OCI-M1 (cell line): ENCODE data around the gene NECAP2.
A peak's percentile ranks its signal among the peaks of the same experiment; 100 is the strongest.
"Not testable (repeated sequence)": the region's sequence is repeated elsewhere in the genome, so short reads cannot be mapped to it uniquely, and the experiment has no call there.

Source experiments
- DNase-seq: peaks from one replicate; lab custom pipeline; 2025; lab: John Stamatoyannopoulos, UW

NECAP2 gene

GRCh38 chr1:16461681-16462080, 21.2 kb downstream of the NECAP2 start:
- DNase-seq = no peak

DNA sequence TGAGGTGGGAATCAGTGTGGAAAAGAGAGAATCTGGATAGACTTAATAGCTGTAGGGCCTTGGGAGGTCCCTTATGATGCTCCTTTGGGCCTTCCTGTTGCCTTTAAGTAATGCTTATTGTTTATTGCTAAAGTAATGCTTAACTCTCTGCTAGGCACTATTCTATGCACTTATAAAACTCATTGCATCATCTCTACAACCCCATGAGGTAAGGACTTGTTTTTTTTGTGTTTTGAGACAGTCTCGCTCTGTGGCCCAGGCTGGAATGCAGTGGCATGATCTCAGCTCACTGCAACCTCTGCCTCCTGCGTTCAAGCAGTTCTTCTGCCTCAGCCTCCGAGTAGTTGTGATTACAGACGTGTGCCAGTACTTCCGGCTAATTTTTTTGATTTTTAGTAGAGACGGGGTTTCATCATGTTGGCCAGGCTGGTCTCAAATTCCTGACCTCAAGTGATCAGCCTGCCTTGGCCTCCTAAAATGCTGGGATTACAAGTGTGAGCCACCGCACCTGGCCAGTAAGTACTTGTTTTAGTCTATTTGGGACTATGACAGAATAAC, 22.3 kb downstream of the NECAP2 start:
- DNase-seq = no peak

DNA sequence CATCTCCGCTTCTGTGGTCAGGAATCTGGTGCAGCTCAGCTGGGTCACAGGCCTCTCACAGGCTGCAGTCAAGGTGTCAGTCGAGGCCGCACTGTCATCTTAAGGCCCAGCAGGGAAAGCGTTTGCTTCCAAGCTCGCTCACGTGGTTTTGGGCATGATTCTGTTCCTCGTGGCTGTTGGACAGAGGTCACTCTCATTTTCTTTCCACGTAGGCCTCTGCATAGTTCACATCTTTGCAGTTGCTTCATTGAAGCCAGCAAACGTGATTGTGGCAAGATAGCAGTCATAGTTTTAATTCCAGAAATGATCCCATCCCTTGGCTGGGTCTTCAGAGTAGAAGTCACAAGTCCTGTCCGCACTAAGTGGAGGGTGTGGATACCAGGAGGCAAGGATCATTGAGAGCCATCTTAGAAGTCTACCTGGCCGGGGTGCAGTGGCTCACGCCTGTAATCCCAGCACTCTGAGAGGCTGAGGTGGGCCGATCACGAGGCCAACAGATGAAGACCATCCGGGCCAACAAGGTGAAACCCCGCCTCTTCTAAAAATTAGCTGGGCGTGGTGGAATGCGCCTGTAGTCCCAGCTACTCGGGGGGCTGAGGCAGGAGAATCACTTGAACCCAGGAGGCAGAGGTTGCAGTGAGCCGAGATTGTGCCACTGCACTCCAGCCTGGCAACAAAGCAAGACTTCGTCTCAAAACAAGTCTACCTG, 24.5 kb downstream of the NECAP2 start:
- no peak for DNase-seq

- no peak for DNase-seq
Measured at GRCh38 chr1:16468558-16468957, 28.0 kb downstream of the NECAP2 start.

DNA sequence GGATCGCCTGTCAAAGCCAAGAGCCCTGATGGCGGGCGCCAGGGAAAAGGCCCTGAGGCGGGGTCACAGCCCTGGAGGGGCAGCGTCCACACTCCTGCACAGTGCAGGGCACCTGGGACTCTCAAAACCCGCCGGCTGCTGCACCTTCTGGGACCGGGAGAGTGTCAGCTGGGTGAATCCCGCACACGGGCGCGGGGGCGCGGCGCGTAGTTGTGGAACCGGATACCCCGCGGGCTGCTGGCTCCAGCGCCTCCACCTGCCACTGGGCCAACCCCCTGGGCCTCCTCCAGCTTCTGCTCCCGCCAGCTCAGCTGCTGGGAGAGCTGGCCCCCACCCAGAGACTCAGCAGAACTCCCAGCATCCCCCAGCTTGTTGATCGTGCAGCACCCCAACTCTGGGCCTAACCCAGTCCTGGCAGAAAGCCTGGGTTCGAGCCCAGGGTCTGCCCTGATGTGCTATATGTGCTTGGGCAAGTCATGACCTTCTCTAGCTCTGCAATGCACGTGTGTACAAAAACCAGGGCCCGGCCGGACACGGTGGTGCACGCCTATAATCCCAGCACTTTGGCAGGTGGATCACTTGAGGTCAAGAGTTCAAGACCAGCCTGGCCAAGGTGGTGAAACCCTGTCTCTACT, 33.8 kb downstream of the NECAP2 start:
- DNase-seq = no peak

GRCh38 chr1:16474891-16475290, 34.4 kb downstream of the NECAP2 start:
- peak; percentile 7 for DNase-seq

- not testable (repeated sequence) for DNase-seq
Measured at GRCh38 chr1:16475771-16476770, 35.5 kb downstream of the NECAP2 start.

- DNase-seq = no peak
Measured at GRCh38 chr1:16478091-16478490, 37.6 kb downstream of the NECAP2 start.

DNA sequence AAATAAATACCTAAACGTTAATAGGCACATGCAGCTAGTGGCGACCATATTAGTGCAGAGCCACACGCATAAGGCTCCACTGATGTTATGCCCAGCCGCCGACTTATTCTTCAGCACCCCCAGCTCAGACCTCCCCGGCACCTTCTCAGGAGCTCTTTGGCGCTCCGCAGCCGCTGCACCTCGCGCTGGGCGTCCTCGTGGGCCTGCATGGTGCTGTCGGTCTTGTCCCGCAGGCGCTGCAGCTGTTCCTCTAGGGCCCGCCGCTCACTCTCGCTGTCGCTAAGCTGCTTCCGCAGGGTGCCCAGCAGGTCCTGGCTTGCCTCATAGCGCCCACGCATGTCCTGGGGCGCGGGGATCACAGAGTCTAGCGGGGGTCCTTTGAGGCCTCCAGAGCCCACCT, 42.6 kb downstream of the NECAP2 start:
- not testable (repeated sequence) for DNase-seq

DNA sequence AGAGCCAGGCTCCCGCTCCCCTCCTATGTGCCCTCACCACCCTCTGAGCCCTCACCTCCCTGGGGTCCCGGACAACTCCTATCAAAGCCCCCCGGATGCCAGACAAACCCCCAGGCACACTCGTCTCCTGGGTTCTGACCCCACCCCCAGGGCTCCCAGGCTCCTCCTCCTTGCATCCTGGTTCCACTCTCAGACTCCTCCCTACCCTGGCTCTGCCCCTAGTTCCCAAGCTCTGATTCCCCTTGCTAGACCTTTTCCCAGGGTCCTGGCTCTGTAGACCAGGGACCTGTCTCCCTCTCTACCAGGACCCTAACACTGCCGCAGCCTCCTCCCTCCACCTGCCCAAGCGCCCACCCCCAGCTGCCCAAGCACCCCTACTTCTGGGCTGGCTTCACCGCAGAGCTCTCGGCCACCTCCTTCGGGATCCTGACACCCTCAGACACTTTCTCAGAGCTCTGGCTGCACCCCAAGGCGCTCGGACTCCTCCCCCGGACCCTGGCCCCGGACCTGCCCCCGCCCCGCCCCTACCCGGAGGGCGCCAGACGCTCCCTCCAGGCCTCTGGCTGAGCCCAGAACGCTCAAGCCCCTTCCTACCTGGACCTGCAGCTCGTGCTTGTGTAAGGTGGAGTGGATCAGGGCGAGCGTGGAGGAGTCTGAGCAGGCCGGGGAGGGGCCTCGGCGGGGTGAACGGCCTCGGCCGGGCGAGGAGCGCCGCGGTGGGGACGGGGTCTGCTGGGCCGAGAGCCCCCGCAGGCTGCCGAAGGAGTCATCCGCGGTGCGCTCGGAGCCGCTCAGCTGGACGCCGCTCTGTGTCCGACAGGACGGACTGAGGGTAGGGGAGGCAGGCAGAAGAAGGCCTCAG, 43.3 kb downstream of the NECAP2 start:
- DNase-seq = not testable (repeated sequence)

DNA sequence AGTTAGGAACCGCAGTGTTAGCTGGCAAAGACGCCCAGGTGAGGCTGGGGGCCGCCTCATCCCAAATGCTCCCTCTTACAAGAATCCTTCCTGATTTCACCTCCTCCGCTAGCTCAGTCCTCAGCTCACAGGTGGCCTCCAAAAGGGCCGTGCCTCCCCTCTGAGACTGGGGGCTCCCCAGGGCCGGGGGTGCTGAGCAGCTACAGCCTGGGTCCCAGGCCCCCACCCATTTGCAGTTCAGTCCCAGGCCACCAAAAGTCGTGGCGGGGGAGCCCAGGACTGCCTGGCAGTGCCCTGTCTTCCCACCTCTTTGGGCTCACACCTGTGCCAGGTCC, 43.9 kb downstream of the NECAP2 start:
- DNase-seq = no peak

GRCh38 chr1:16484931-16485330, 44.4 kb downstream of the NECAP2 start:
- no peak for DNase-seq

DNA sequence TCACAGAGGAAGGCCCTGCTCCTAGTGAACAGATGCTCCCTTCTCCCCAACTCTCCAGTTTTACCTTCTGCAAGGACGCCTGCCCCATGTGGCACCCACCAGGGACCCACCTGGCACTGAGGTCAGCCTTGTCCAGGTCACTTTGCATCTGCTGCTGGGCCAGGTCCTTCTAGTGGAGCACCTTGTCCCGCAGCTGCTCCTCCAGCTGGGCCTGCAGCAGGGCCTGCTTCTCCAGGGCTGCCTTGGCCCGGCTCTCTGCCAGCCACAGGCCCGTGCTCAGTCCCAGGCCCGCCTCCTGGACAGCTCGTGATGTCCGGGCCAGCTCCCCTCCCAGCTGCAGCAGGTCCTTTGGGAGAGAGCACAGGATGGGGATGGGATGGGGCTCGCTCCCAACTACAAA, 45.8 kb downstream of the NECAP2 start:
- not testable (repeated sequence) for DNase-seq

DNA sequence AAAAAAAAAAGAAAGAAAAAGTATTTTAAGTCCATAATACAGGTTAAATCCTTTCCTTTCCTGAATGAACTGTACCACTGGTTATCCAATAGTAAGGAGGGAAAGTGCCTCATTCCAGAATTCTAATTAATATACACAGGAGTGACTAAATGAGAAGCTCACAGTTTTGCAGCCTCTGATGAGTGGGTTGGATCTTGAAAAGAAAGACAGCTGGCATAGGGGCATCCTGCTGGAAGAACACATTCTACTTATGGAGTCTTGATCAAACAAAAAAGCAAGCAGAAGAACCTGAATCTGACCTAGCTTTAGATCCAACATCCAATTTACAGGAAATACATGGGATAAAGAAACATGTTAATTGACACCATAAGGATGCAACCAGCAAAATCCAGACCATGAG, 46.5 kb downstream of the NECAP2 start:
- not testable (repeated sequence) for DNase-seq

DNA sequence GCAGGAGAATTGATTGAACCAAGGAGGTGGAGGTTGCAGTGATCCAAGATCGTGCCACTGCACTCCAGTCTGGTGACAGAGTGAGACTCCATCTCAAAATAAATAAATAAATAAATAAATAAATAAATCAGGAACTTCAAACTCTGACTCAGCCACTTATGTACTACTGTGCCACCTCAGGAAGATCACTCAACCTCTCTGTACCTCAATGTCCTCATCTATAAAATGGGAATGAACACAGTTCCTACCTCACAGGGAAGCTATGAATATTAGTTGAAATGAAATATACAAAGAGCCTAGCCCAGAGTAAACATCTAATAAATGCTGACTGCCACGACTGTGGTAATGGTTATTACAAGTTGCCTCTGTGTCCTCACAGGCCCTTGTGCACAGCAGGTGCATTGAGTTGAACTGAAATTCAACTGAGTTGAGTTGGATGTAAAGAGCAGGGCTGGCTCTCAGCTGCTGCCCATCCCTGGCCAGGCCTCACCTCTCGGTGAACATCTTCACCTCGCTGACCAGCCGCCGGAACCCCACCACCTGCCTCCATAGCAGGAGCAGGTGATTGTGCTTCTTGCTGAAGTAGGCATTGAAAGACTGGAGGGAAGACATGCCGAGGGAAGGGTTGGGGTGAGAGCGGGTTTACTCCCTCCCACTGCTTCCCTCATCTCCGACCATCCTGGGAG, 48.8 kb downstream of the NECAP2 start:
- not testable (repeated sequence) for DNase-seq

- no peak for DNase-seq
Measured at GRCh38 chr1:16491056-16491675, 50.6 kb downstream of the NECAP2 start.

DNA sequence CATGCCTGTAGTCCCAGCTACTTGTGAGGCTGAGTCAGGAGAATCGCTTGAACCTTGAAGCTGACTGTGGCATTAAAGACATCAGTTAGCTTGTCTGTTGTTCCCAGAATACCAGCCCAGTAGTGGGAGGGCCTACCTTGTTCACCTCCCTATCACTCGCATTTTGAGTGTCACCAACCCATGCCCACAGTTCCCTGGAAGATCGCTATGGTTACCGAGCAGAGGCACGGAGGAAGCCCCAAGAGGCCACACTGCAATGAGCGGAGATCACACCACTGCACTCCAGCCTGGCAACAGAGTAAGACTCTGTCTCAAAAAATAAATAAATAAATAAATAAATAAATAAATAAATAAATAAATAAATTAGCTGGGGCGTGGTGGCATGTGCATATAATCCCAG, 52.4 kb downstream of the NECAP2 start:
- not testable (repeated sequence) for DNase-seq

DNA sequence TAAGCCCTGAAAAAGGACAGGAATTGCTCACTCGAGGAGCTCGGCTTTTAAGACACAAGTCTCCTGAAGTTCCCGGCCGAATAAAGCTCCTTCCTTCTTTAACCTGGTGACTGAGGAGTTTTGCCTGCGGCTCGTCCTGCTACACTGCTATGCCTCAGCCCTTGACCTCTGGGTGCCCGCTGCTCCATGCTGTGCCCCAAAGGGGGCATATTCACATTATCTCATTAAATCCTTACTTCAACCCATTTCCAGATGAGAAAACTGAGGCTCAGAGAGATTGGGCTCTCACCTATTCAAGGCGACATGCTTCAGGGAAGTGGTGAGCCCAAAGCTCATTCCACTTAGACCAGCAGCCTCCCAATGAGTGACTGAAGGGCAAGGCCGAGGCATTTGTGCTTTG, 53.2 kb downstream of the NECAP2 start:
- DNase-seq = not testable (repeated sequence)

GRCh38 chr1:16497474-16497904, 57.0 kb downstream of the NECAP2 start:
- peak; percentile 7 for DNase-seq

DNA sequence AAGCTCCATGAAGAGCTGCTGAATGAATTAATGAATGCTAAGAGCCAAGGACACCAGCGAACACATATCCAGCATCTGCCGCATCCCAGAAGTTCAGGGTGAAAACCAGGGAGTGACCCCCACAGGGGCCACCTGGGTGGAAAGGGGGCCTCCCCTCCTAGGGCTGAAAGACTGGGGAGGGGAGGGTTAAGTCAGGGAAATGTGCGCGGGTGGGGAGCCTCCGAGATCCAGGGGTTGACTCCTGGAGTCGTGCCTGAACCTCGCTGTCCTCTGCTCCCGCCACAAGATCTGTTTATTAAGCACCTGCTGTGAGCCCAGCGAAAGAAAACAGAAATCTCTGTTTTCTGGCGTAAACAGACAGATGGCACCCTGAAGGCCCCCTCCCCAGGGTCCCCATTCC, 57.5 kb downstream of the NECAP2 start:
- not testable (repeated sequence) for DNase-seq
